NB4 (cell line): ENCODE measurements around the gene MEX3A.

Experiments used
- DNase-seq: peaks from one replicate; pipeline ENCODE4 v3.0.0; 2010; ENCODE audit warnings: low read depth
- H3K4me3 ChIP-seq: one replicate; pipeline ENCODE4 v1.5.1; 2011; ENCODE audit warnings: mild to moderate bottlenecking, low read depth, low read length, moderate library complexity
- CTCF ChIP-seq: IDR thresholded peaks from one replicate; pipeline ENCODE4 v1.5.1; 2012; ENCODE audit warnings: low read depth, low read length
- MAX ChIP-seq: IDR thresholded peaks from 2 replicates; pipeline ENCODE4 v1.6.1; 2011; ENCODE audit warnings: low read depth, low read length
- MYC ChIP-seq: IDR thresholded peaks from 2 replicates; pipeline ENCODE4 v1.6.1; 2011; ENCODE audit warnings: low read depth, low read length
- POLR2A ChIP-seq: IDR thresholded peaks from 2 replicates; pipeline ENCODE4 v1.6.1; 2011; ENCODE audit warnings: mild to moderate bottlenecking; ENCODE audit not compliant: insufficient read length; ENCODE audit errors: extremely low read depth

The MEX3A gene

GRCh38 chr1:156108664-156109241 is 26.5 kb upstream of the MEX3A start:
- H3K4me3 ChIP-seq = no peak overlapping the region
- DNase-seq = no peak
- TF ChIP-seq POLR2A = no peak

- TF ChIP-seq POLR2A = no peak
- TF ChIP-seq MYC = no peak
- TF ChIP-seq MAX = no peak
- no peak for TF ChIP-seq CTCF
- no peak for DNase-seq
- no peak overlapping the region for H3K4me3 ChIP-seq
These were observed 25.8 kb upstream of the MEX3A start for GRCh38 chr1:156108057-156108456.

- no peak for DNase-seq
- H3K4me3 ChIP-seq = no peak overlapping the region
- no peak for TF ChIP-seq MAX
- TF ChIP-seq MYC = no peak
- no peak for TF ChIP-seq CTCF
- no peak for TF ChIP-seq POLR2A
These were observed 24.6 kb upstream of the MEX3A start for GRCh38 chr1:156106624-156107488.

GRCh38 chr1:156104861-156105832 is 22.9 kb upstream of the MEX3A start:
- no peak for DNase-seq
- H3K4me3 ChIP-seq = no peak overlapping the region
- TF ChIP-seq MAX (no peak), MYC (no peak), POLR2A (no peak), CTCF (no peak)

- no peak overlapping the region for H3K4me3 ChIP-seq
- TF ChIP-seq MAX (no peak), MYC (no peak), POLR2A (no peak), CTCF (no peak)
- no peak for DNase-seq
These were observed 22.0 kb upstream of the MEX3A start for GRCh38 chr1:156104065-156104810.
